Hepatocyte (in vitro differentiated cells): ENCODE data around the gene NBPF1.
"Not testable (repeated sequence)": the region's sequence is repeated elsewhere in the genome, so short reads cannot be mapped to it uniquely, and the experiment has no call there.

Source experiments
- EZH2 ChIP-seq: fragments of 200-600 bp; sonication (generic); IDR thresholded peaks from 2 replicates; pipeline ENCODE4 v1.6.1; 2016; ENCODE audit warnings: antibody characterized with exemption, mild to moderate bottlenecking, borderline replicate concordance
- EZH2phosphoT487 ChIP-seq: fragments of 200-600 bp; sonication (generic); IDR thresholded peaks from one replicate; pipeline ENCODE4 v1.6.1; 2018; ENCODE audit warnings: antibody characterized with exemption, mild to moderate bottlenecking, low read depth, moderate library complexity; ENCODE audit not compliant: unreplicated experiment, severe bottlenecking
- TF ChIP-seq, protein P1 (sequence below): fragments of 200-600 bp; sonication (generic); IDR thresholded peaks from 2 replicates; pipeline ENCODE4 v1.5.1; 2016; ENCODE audit warnings: antibody characterized with exemption, mild to moderate bottlenecking; ENCODE audit not compliant: poor library complexity

DNA sequence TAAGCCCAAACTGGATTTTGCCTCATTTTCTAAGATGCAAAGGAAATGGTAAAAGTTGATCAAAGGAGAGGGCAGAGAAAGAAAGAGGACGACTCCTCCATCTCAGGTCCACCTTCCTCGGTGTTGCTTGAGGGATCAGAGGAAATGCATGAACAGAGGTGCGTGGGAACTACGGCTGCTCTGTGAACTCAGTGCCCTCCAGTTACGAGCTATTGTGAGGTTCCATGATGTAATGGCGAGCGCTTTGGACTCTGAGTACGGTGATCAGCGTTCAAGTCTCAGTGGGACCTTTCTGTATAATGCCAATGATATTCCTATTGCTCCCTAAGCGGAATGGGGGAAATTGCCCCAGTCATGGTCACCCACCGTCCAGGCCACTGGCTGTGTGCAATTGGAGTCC, 60.1 kb downstream of the NBPF1 start:
- TF ChIP-seq, protein P1, sequence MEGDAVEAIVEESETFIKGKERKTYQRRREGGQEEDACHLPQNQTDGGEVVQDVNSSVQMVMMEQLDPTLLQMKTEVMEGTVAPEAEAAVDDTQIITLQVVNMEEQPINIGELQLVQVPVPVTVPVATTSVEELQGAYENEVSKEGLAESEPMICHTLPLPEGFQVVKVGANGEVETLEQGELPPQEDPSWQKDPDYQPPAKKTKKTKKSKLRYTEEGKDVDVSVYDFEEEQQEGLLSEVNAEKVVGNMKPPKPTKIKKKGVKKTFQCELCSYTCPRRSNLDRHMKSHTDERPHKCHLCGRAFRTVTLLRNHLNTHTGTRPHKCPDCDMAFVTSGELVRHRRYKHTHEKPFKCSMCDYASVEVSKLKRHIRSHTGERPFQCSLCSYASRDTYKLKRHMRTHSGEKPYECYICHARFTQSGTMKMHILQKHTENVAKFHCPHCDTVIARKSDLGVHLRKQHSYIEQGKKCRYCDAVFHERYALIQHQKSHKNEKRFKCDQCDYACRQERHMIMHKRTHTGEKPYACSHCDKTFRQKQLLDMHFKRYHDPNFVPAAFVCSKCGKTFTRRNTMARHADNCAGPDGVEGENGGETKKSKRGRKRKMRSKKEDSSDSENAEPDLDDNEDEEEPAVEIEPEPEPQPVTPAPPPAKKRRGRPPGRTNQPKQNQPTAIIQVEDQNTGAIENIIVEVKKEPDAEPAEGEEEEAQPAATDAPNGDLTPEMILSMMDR, result not testable (repeated sequence)
- TF ChIP-seq EZH2, EZH2phosphoT487: not testable (repeated sequence)
